BE2C (cell line): ENCODE results near the gene SOAT1.
"Not testable (repeated sequence)": the region's sequence is repeated elsewhere in the genome, so short reads cannot be mapped to it uniquely, and the experiment has no call there.

Source experiments
- DNase-seq: peaks from one replicate; pipeline ENCODE4 v3.0.0-alpha.2; 2020
- H3K27me3 ChIP-seq: fragments of 250-450 bp; sonication (Bioruptor Pico); 2 replicates; pipeline ENCODE4 v1.5.1; 2020; ENCODE audit warnings: mild to moderate bottlenecking
- H3K36me3 ChIP-seq: fragments of 250-450 bp; sonication (Bioruptor Pico); 2 replicates; pipeline ENCODE4 v1.5.1; 2020; ENCODE audit warnings: mild to moderate bottlenecking
- H3K4me1 ChIP-seq: fragments of 250-450 bp; sonication (Bioruptor Pico); 2 replicates; pipeline ENCODE4 v1.5.1; 2020
- H3K4me3 ChIP-seq: 2 replicates; pipeline ENCODE4 v1.5.1; 2011; ENCODE audit warnings: low read depth, low read length
- H3K9me3 ChIP-seq: fragments of 250-450 bp; sonication (Bioruptor Pico); 2 replicates; pipeline ENCODE4 v1.5.1; 2020
- TF ChIP-seq, protein P1 (sequence below): IDR thresholded peaks from 2 replicates; pipeline ENCODE4 v1.5.1; 2012; ENCODE audit warnings: mild to moderate bottlenecking, low read depth, low read length

The SOAT1 gene

DNA sequence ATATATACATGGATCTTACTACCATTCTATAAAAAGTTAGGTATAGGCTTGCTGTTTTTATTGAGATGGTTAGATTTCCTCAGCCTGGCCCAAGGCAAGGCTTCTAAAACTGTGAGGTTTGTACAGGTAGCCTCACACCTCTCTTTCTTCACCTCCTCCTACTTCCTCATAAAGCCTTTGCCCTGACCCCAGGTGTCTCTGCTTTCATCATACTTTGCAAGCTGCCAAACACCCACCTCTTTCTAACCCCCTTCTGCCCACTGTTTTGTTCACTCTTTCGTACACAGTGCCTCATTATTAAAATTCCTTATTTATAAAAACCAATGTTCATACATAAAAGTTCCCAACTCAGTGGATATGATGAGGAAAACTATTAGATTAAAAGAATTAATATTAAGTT is 31.4 kb upstream of the SOAT1 start:
- TF ChIP-seq, protein P1, sequence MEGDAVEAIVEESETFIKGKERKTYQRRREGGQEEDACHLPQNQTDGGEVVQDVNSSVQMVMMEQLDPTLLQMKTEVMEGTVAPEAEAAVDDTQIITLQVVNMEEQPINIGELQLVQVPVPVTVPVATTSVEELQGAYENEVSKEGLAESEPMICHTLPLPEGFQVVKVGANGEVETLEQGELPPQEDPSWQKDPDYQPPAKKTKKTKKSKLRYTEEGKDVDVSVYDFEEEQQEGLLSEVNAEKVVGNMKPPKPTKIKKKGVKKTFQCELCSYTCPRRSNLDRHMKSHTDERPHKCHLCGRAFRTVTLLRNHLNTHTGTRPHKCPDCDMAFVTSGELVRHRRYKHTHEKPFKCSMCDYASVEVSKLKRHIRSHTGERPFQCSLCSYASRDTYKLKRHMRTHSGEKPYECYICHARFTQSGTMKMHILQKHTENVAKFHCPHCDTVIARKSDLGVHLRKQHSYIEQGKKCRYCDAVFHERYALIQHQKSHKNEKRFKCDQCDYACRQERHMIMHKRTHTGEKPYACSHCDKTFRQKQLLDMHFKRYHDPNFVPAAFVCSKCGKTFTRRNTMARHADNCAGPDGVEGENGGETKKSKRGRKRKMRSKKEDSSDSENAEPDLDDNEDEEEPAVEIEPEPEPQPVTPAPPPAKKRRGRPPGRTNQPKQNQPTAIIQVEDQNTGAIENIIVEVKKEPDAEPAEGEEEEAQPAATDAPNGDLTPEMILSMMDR = no peak
- DNase-seq = no peak
- no peaks in the 10 kb centered on the region for H3K27me3 ChIP-seq
- H3K36me3 ChIP-seq = no peaks in the 10 kb centered on the region
- no peak overlapping the region for H3K4me3 ChIP-seq
- H3K9me3 ChIP-seq = no peaks in the 10 kb centered on the region
- H3K4me1 ChIP-seq = no peaks in the 10 kb centered on the region

DNA sequence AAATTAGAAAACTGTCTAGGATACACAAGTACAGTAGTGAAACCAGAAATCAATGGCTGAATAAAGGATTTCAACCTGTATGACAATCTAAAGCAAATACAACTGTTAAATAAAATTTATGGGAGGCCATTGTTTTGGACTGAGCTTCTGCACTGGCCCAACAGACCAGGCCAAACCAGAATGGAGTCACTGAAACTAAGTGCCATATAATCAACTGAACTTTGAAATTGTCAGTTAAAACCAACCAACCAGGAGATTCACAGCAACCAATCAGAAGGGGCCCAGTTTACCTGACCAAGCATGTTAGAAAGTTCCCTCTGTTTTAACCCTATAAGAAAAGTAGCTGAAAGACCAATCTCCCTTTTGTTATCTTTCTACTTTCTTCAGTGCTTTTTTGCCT is 30.5 kb upstream of the SOAT1 start:
- TF ChIP-seq, protein P1 = no peak

DNA sequence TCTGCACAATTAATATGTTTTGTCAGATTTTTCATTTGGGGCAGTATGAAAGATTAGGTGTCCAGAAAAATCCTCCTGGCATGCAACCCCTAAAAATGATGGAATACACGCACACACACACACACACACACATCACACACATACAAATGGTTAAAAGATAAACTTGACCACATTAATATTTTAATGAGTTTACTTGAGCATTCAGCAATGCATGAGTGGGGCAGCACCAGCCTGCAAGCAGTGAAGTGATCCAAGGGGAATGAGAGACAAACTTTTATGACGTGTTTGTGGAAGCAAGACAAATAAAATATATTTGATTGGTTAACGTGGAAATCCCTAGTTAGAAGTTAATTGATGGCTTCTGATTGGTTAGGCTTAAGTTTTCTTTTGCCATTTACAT is 29.1 kb upstream of the SOAT1 start:
- Histone ChIP-seq H3K4me1 (no peaks in the 10 kb centered on the region), H3K36me3 (no peaks in the 10 kb centered on the region), H3K4me3 (no peak overlapping the region), H3K27me3 (no peaks in the 10 kb centered on the region), H3K9me3 (no peaks in the 10 kb centered on the region)
- DNase-seq = no peak
- TF ChIP-seq, protein P1 = no peak

More for the DNA sequence above, 30.5 kb upstream of the SOAT1 start:
- Histone ChIP-seq H3K36me3 (no peaks in the 10 kb centered on the region), H3K27me3 (no peaks in the 10 kb centered on the region), H3K9me3 (no peaks in the 10 kb centered on the region), H3K4me1 (no peaks in the 10 kb centered on the region), H3K4me3 (no peak overlapping the region)
- DNase-seq = no peak

DNA sequence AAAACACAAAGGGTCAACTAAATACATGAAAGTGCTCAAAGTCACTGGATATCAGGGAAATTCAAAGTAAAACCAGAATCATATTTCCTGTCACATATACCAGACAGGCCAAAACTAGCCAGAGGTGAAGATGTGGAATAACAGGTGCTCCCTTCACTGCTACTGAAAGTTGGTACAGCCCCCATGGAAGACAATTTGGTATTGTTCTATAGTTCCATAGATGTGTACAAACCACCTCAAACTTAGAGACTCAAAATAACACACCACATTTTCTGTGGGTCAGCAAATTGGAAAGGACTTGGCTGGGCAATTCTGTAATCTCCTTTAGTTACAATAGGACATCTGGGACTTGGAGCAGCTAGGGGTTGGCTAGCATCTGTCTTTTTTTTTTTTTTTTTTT is 24.5 kb upstream of the SOAT1 start:
- Histone ChIP-seq H3K4me1 (no peaks in the 10 kb centered on the region), H3K9me3 (no peaks in the 10 kb centered on the region), H3K27me3 (no peaks in the 10 kb centered on the region), H3K36me3 (no peaks in the 10 kb centered on the region), H3K4me3 (no peak overlapping the region)
- TF ChIP-seq, protein P1 = no peak
- DNase-seq = no peak

DNA sequence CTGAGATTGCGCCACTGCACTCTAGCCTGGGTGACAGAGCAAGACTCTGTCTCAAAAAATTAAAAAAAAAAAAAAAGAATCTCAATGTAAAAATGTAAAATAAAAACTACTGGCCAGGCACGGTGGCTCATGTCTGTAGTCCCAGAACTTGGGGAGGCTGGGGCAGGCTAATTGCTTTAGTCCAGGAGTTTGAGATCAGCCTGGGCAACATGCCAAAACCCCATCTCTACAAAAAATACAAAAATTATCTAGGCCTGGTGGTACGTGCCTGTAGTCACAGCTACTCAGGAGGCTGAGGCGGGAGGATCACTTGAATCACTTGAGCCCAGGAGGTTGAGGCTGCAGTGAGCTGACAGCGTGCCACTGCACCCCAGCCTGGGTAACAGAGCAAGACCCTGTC is 19.2 kb upstream of the SOAT1 start:
- H3K9me3 ChIP-seq, H3K27me3 ChIP-seq, H3K4me3 ChIP-seq, H3K4me1 ChIP-seq, H3K36me3 ChIP-seq: not testable (repeated sequence)
- DNase-seq = peak; percentile 17

DNA sequence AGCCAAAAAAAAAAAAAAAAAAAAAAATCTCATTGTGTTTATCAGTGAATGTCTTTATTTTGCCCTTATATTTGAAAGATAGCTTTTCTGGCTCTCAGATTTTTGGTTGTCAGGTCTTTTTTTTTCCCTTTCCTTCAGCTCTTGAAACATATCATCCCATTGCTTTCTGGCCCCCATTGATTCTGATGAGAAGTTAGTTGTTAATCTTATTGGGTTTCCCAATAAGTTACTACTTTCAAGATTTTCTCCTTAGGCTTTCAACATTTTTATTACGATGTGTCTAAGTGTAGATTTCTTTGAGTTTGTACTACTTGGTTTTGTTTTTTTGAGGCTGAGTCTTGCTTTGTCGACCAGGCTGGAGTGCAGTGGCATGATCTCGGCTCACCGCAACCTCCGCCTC is 14.7 kb upstream of the SOAT1 start:
- no peak overlapping the region for H3K4me3 ChIP-seq
- TF ChIP-seq, protein P1 = no peak
- no peaks in the 10 kb centered on the region for H3K27me3 ChIP-seq
- H3K4me1 ChIP-seq = no peaks in the 10 kb centered on the region
- no peak for DNase-seq
- no peaks in the 10 kb centered on the region for H3K9me3 ChIP-seq
- no peaks in the 10 kb centered on the region for H3K36me3 ChIP-seq

DNA sequence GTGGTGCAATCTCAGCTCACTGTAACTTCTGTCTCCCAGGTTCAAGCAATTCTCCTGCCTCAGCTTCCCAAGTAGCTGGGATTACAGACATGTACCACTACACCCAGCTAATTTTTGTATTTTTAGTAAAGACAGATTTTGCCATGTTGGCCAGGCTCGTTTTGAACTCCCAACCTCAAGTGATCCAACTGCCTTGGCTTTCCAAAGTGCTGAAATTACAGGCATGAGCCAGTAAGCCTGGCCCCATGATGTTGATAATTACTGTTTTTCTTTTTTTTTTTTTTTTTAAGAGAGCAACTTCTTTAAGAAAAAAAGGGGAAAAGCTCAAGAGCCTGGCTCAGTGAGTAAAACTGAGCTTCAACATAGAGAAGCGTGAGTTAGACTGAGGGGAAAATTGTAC is 9.6 kb upstream of the SOAT1 start:
- Histone ChIP-seq H3K4me3 (no peak overlapping the region), H3K4me1 (no peaks in the 10 kb centered on the region), H3K36me3 (no peaks in the 10 kb centered on the region), H3K27me3 (no peaks in the 10 kb centered on the region), H3K9me3 (no peaks in the 10 kb centered on the region)
- TF ChIP-seq, protein P1 = no peak
- DNase-seq = no peak
